Glutamatergic neuron (in vitro differentiated cells): Measurements from ENCODE around the gene IFI6. TPM values are rescaled to one million over a fixed set of nuclear protein-coding genes. Genes with fewer than 3 reads are reported as not detected.

Experiments
- DNase-seq: peaks from one replicate; pipeline ENCODE4 v3.0.0; 2022
- H3K27ac Mint-ChIP-seq: one replicate; pipeline ENCODE4 v1.8.0; 2020; ENCODE audit warnings: mild to moderate bottlenecking, mixed read lengths, inconsistent platforms; ENCODE audit not compliant: unreplicated experiment
- H3K27me3 Mint-ChIP-seq: one replicate; pipeline ENCODE4 v1.8.0; 2020; ENCODE audit warnings: mild to moderate bottlenecking, moderate library complexity, mixed read lengths, inconsistent platforms; ENCODE audit not compliant: unreplicated experiment
- H3K36me3 Mint-ChIP-seq: one replicate; pipeline ENCODE4 v1.8.0; 2020; ENCODE audit warnings: mild to moderate bottlenecking, mixed read lengths, inconsistent platforms; ENCODE audit not compliant: unreplicated experiment
- H3K4me1 Mint-ChIP-seq: one replicate; pipeline ENCODE4 v1.8.0; 2020; ENCODE audit warnings: mild to moderate bottlenecking, low read depth, mixed read lengths, inconsistent platforms; ENCODE audit not compliant: unreplicated experiment
- H3K4me3 Mint-ChIP-seq: one replicate; pipeline ENCODE4 v1.8.0; 2020; ENCODE audit warnings: mild to moderate bottlenecking, mixed read lengths, inconsistent platforms; ENCODE audit not compliant: unreplicated experiment
- H3K9me3 Mint-ChIP-seq: one replicate; pipeline ENCODE4 v1.8.0; 2020; ENCODE audit warnings: mild to moderate bottlenecking, moderate library complexity, mixed read lengths, inconsistent platforms; ENCODE audit not compliant: unreplicated experiment
- CTCF ChIP-seq: fragments of 200-600 bp; sonication (generic); IDR thresholded peaks from one replicate; pipeline ENCODE4 v1.5.0; 2021; ENCODE audit not compliant: partially characterized antibody, unreplicated experiment
- long read RNA-seq: library from polyadenylated mRNA; unstranded; transcript quantifications from one replicate; pipeline ENCODE4 v2.0.0, GENCODE V29; 2020; ENCODE audit not compliant: unreplicated experiment
- total RNA-seq: library from RNA; stranded (reverse); fragmentation: NEBNext Ultra II Directional; extraction: Animal tissue kit (Norgen Biotek cat#: 25700); gene quantifications from one replicate; pipeline ENCODE4 v1.2.1, GENCODE V29; 2021; ENCODE audit not compliant: unreplicated experiment

The IFI6 gene
- total RNA-seq: 1.4 TPM
- long read RNA-seq, partial matches to known transcripts: 0 of 3 reads
- long read RNA-seq, other reads (novel, unspliced or antisense): 0 of 3 reads

- peak within 1 kb of the TSS; percentile 77 for H3K27ac Mint-ChIP-seq
- H3K9me3 Mint-ChIP-seq: no peaks in the 10 kb centered on the region
- H3K36me3 Mint-ChIP-seq: no peaks in the 10 kb centered on the region
- peak; percentile 55 for DNase-seq
- H3K4me3 Mint-ChIP-seq: peak within 1 kb of the TSS; percentile 79
- TF ChIP-seq CTCF: no peak
- H3K27me3 Mint-ChIP-seq: peaks cover 3% of the 10 kb centered on the region
- peaks cover 10% of the 10 kb centered on the region for H3K4me1 Mint-ChIP-seq
Measured at GRCh38 chr1:27671964-27672749, at the start of gene IFI6. TSS of gene IFI6 (minus strand) at chr1:27672192. CDS start at chr1:27669314, 2,878 bp downstream.

DNA sequence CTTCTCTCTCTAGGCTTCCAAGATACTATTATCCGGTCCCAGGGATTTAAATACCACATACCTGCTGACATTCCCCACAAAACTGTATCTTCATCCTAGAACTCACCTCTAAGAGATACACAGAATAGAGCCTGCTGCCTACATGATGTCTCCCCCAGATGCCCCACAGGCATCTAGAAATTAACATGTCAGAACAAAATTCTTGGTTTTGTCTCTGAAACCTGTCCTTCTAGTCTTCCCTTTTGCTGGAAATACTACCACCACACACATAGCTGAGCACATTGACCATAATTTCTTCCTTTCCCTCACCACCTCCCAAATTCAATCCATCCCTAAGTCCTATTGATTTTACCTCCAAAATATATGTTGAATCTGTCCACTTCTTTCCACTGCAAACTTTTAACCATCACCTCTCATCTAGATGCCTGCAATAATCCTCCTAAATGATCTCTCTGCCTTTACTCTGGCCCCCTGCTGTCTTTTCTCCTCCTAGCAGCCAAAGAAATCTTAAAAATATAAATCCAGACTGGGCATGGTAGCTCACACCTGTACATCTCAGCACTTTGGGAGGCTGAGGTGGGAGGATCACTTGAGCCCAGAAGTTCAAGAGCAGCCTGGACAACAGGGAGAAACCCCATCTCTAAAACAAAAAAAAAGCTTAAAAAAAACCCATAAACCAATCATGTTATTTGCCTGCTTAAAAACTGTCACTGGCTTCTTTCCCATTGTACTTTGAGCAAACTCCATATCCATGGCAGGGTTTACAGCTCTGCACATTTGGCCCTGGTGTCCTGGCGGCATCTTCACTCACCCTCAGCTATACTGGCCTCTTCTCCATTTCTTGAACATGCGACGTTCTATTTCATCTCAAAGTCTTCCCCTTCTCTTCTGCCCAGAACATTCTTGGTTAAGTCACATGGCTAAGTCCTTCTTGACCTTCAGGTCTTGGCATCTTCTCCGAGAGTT is 47.6 kb upstream of the IFI6 start:
- H3K4me3 Mint-ChIP-seq: no peak overlapping the region
- no peak for DNase-seq
- H3K36me3 Mint-ChIP-seq: peaks cover 5% of the 10 kb centered on the region
- peak; percentile 28 for TF ChIP-seq CTCF
- no peaks in the 10 kb centered on the region for H3K27me3 Mint-ChIP-seq
- no peaks in the 10 kb centered on the region for H3K9me3 Mint-ChIP-seq
- no peak overlapping the region for H3K27ac Mint-ChIP-seq
- no peaks in the 10 kb centered on the region for H3K4me1 Mint-ChIP-seq

DNA sequence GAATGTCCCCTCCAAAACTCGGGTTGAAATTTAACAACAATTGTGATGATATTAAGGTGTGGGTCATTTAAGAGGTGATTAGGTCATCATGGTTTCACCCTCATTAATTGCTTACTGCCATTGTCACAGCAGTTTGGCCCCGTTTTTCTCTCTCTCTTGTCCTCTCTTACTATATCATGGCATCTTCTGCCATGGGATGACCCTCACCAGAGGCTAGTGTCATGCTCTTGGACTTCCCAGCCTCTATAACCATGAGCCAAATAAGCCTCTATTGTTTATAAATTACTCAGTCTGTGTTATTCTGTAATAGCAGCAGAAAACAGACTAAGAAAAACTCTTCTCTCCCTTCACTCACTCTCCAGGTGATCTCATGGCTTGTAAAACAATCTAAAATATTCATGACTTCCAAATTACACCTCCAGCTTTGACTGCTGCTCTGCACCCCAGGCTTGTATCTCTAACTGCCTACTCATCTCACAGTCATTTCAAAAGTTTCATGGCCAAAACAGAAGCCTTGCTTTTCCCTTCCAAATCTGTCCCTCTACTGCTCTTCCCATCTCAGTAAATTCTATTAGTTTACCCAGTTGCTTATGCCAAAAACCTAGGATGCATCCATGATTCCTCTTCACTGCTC is 44.4 kb upstream of the IFI6 start:
- H3K9me3 Mint-ChIP-seq: no peaks in the 10 kb centered on the region
- H3K27me3 Mint-ChIP-seq: no peaks in the 10 kb centered on the region
- no peaks in the 10 kb centered on the region for H3K4me1 Mint-ChIP-seq
- TF ChIP-seq CTCF: no peak
- peaks cover 5% of the 10 kb centered on the region for H3K36me3 Mint-ChIP-seq
- no peak overlapping the region for H3K27ac Mint-ChIP-seq
- DNase-seq: no peak
- H3K4me3 Mint-ChIP-seq: no peak overlapping the region

- TF ChIP-seq CTCF: no peak
- Mint-ChIP-seq H3K36me3 (peaks cover 5% of the 10 kb centered on the region), H3K9me3 (no peaks in the 10 kb centered on the region), H3K4me3 (no peak overlapping the region), H3K27ac (no peak overlapping the region), H3K27me3 (no peaks in the 10 kb centered on the region), H3K4me1 (no peaks in the 10 kb centered on the region)
- DNase-seq: no peak
Measured at GRCh38 chr1:27713869-27714513, 42.0 kb upstream of the IFI6 start.
